HG02642 (cell line): ENCODE data around the gene CELA2A.
"Not testable (repeated sequence)": the region's sequence is repeated elsewhere in the genome, so short reads cannot be mapped to it uniquely, and the experiment has no call there.

ENCODE experiments used
- ATAC-seq: cut with Tn5 transposase; IDR thresholded peaks from one replicate; pipeline ENCODE4 v1.9.1; 2021; ENCODE audit warnings: mild to moderate bottlenecking; ENCODE audit not compliant: unreplicated experiment, poor library complexity

Gene CELA2A

DNA sequence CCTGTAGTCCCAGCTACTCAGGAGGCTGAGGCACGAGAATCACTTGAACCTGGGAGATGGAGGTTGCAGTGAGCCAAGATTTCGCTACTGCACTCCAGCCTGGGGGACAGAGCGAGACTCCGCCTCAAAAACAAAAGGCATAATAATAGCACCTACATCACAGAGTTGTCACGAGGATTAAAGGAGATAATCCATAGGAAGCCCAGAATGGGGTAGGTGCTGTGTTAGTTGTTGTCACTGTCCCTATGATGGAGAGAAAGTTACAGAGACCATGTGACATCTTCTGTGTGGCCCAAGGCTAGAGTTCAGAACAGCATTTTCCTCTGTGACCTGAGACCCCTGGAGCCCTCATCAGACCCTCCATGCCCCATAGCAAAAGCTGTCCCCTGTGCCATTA, 7.4 kb downstream of the CELA2A start:
- not testable (repeated sequence) for ATAC-seq

DNA sequence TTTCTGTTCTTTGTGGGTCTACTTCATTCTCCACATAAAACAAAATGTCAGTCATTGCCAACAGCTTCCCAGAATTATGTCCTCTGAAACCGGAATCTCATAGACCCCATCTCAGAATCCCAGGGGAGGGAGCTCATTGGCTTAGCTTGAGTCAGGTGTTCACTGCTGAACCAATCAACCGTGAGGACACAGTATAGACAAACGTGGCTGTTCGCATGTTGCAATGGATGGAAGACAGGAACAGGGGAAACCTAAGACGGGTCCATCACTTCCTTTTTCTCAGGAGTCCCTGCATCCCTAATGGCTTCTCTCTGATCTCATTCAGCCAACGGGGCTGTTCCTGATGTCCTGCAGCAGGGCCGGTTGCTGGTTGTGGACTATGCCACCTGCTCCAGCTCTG, 9.1 kb downstream of the CELA2A start:
- no peak for ATAC-seq

DNA sequence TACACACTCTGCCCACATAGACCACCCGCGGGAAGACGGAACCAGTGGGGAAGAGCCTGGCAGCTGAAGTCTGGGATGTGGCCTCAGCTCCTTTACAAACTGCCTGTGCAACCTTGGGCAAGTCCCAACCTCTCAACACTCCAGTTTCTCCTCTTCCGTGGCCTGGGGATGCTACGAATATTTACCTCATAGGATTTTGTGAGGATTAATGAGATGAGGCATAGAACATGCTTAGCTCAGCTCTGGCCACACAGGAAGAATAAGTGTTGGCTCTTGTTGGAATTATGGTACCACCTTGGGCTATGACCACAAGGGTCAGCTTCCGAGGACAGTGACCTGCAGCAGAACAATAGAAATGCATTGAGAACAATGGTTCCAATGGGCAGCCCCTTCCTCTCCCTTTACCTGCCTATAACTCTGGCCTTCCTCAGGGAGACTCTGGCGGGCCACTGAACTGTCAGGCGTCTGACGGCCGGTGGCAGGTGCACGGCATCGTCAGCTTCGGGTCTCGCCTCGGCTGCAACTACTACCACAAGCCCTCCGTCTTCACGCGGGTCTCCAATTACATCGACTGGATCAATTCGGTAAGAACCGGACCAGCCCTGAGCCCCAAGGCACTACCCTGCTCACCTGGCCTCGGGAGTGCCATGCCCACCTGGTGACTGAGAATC, 10.6 kb downstream of the CELA2A start:
- ATAC-seq: not testable (repeated sequence)

DNA sequence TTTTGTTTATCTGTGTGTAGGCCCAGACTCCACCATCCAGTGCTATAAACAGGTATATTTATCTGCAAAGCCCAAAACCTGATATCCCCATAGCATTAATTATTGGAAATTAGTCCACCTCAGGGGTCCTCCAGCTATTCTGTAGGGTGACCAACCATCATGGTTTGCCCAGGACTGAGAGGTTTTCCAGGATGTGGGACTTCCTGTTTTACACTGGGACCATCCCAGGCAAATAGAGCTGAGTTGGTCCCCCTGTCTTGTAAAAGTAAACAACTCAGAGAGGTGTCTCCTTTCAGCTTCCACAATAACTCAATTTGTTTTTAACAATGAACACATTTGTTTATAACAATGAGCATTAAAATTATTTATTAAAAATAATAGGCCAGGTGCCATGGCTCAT, 11.6 kb downstream of the CELA2A start:
- no peak for ATAC-seq

DNA sequence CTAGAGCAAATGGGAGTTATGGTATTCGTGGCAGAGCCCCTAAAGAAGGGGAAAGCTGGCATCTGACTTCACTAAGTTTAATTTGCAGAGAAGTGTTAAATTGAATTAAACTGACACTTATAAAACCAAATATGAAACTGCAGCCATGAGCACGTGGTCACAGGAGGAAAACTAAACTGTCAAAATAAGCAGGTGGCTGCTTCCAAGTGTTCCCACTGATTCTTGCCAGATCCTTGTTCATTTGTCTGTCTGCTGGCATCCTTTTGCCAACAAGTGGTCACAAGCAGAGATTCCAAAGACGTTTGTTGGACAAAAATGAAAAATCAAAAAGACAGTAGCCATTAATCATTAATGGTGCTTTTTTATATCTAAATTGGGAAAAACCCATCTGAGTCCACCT, 12.8 kb downstream of the CELA2A start:
- no peak for ATAC-seq

DNA sequence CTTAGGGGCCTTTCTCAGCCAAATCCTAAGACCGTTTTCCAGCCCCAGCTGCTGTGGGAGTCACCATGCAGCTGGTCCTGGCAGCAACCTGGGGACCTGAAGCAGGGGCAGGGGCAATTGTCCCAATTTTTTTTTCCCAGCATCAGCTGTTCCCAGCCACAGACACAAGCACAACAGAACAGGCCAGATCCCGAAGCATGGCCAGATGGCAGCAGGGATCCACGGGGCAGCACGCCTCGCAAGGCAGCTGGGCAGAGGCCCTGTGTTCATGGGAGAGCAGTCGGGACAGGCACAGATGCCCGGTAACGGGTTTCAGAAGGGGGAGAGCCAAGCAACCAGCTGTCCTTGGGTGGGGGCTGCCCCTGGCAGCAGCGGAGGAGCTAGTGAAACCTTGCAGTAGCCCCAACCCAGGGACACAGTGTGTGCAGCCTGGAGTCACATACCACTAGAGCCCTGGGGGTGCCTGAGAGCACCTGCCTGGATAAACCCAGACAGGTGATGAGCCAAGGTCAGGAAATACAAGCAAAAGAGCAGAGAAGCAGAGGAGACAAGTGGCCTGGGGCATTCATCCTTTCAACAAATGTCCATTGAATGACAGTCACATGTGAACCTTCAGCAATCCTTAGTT, 13.4 kb downstream of the CELA2A start:
- not testable (repeated sequence) for ATAC-seq

DNA sequence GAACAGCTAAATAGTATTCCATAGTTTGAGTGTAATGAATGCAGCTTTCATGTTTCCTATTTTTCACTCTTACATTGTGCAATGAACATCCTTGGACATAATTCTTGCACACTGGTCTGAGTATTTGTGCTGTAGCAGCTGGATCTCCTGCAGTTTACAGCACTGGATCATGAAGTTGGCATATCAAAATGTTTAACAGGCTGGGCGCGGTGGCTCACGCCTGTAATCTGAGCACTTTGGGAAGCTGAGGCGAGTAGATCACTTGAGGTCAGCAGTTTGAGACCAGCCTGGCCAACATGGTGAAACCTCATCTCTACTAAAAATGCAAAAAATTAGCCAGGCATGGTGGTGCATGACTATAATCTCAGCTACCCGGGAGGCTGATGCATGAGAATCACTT, 14.5 kb downstream of the CELA2A start:
- not testable (repeated sequence) for ATAC-seq

DNA sequence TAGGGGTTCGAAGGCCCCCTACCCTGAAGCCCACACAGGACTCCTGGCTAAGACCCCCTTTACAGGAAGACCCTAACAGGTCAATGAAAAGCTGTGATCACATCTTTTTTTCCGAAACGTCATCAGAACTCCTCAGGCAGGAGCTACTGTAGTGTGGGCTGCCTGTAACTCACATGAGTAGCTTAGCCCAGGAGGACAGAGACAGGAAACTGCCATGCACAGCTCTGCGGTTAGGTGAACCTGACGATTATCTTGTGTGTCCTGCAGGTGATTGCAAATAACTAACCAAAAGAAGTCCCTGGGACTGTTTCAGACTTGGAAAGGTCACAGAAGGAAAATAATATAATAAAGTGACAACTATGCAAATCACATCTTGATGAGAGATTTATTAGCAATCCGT, 15.2 kb downstream of the CELA2A start:
- ATAC-seq: not testable (repeated sequence)

DNA sequence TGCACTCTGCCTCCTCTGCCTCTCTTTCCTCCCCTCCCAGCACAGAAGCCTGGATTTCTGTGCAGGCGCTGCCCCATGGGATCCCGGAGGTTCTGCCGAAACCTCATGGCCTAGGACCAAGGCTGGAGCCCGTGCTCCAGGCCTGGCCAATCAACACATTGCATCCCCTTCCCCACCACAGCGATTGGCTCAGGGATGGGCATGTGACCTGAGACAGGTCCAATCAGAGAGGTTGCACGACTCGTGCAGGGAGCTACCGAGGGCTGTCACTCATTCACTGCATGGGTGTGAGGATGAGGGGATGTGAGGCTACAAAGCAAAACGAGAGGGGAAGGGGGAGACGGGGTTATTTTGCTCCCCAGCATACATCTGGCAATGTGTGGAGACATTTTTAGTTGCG, 16.1 kb downstream of the CELA2A start:
- no peak for ATAC-seq

DNA sequence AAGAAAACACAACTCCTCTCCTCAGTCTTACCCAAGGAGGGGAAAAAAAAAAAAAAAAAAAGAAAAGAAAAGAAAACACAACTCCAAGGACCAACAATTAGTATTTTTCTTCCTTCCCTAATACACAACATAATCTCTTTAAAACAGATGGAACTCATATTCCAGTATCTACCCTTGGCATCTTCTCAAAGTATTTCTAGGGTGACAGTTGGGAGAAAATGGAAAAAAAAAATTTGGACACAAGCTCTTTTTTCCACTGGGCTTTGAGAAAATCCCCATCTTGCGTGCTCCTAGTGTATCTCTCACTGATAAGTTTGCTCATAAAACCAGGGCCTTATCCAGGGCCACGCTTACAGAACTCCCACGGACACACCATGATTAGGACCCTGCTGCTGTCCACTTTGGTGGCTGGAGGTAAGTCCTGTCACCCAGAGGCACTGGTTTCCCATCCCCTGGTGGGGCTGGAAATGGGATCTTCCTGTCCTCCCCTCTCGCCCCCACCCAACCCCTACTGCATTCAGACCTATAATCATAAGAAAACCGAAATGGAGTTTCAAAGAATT, 19.3 kb downstream of the CELA2A start, which contains the start of gene CELA2B:
Gene CELA2B, plus strand, starts transcription at position 353 of the 563 bp plus-strand sequence. Its CDS starts 22 bp downstream, at position 375.
- no peak for ATAC-seq

DNA sequence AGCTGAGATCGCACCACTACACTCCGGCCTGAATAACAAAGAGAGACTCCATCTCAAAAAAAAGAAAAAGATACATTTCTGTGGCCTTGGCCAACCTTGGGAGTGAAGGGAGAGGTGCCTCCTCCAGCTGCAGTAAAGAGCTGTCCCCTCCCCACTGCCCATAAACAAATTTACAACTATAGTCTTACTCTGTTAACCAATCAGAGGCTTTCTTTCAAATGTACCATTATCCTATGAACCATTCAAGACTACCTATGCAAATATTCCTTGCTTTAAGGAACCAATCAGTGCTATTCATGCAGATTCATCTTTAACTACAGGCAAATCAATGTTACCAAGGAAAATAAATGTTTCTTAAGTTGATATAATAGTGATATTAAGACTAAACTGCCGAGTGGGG, 20.4 kb downstream of the CELA2A start:
- no peak for ATAC-seq

DNA sequence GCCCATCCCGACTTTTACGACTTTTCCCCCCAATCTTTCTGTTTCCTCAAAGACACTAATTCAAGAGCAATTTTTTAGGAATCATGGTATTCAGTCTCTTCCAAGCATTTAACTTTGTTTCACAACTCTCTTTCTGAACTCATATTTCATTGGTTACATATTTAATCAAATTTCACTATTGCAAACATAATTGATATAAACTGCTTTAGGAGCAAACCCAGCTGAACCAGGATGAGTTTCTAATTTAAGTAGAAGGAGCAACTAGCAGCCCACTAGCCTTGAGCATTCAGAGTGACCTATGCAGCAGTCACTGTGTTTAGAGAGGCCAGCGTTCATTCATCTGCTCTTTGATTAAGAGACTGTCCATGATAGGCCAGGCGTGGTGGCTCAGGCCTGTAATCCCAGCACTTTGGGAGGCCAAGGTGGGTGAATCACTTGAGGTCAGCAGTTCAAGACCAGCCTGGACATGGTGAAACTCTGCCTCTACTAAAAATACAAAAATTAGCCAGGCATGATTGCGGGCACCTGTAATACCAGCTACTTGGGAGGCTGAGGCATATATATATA, 21.2 kb downstream of the CELA2A start:
- no peak for ATAC-seq

DNA sequence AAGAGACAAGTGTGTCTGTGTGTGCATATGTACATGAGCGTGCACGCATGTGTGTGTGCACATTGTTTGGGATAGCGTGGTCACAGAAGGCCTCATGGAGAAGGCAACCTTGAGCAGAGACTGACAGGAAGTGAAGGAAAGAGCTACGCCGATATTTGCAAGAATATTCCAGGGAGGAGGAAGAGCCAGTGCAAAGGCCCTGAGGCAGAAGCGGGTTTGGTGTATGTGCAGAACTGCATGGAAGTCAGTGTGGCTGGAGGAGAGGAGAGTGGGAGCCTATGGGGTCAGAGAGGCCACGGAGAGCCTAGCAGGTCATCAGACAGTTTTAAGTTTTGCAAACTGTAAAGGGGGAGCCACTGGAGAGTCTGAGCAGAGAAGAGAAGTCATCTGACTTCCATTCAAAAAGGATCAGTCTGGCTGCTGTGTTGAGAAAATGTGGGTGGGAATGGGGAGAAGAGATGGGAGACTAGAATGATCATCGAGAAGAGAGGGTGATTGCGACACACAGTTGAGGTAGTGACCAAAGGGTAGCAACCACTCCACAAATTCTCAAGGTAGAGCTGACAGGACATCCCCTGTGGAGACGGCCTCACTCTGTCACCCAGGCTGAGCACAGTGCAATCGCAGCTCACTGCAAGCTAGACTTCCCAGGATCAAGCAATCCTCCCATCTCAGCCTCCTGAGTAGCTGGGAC, 23.3 kb downstream of the CELA2A start:
- no peak for ATAC-seq

DNA sequence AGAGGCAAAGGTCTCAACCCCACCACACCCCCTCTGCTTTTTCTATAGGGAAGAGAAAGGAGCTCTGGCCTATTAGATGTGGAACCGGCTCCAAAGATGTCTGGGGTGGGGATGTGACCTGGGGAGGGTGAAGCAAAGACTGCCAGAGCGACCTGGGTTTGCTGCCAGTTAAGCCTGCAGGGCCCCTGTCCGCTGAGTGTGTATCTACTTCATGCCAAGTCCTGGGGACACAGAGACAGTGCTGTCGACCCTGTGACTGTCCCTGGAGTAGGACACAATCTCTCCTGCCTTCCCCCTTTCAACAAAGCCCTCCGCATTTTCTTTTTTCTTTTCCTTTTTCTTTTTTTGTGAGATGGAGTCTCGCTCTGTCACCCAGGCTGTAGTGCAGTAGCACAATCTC, 25.9 kb downstream of the CELA2A start:
- ATAC-seq: not testable (repeated sequence)

DNA sequence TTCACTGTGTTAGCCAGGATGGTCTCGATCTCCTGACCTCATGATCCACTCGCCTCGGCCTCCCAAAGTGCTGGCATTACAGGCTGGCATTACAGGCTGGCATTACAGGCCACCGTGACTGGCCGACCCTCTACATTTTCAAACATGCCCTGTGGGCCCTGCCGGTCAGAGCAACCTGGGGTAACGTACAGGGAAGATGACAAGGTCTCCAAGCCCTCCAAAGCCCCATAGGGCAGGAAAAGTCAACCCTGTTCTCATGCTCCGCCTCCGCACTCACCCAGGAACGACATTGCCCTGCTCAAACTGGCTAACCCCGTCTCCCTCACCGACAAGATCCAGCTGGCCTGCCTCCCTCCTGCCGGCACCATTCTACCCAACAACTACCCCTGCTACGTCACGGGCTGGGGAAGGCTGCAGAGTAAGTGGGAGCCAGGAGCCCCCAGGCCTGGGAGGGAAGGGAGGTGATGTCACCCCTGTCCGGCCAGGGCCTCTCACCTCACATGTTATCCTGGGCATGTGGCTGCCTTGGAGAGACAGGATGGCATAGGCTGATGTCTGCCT, 26.5 kb downstream of the CELA2A start:
- ATAC-seq: not testable (repeated sequence)

DNA sequence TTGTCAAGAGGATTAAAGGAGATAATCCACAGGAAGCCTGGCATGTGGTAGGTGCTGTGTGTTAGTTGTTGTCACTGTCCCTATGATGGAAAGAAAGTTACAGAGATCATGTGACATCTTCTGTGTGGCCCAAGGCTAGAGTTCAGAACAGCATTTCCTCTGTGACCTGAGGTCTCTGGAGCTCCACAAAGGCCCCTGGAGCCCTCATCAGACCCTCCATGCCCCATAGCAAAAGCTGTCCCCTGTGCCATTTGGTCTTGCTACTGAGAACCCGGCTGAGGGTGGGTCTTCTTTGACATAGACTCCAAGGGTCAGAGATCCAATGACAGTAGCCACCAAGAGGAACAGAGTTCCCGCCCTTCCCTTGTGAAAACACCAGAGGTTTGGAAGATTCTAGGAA, 27.4 kb downstream of the CELA2A start:
- ATAC-seq: no peak

DNA sequence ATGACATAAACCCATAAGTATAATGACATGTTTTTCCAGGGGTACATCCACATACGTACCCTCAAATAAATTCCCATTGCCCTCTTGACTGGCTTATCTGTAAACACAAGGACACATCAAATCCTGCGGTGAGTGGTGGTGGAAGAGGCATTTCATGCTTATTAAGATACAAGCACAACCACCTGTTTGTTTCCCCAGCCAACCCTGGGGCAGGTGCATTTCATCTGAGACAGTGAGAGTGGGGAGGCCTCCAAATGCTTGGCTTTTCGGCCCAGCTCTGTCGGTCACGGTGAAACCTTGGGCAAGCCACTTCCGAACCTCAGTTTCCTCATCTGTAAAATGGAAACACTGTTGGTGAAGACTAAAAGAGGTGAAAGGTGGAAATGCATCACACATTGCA, 27.9 kb downstream of the CELA2A start:
- ATAC-seq: not testable (repeated sequence)

DNA sequence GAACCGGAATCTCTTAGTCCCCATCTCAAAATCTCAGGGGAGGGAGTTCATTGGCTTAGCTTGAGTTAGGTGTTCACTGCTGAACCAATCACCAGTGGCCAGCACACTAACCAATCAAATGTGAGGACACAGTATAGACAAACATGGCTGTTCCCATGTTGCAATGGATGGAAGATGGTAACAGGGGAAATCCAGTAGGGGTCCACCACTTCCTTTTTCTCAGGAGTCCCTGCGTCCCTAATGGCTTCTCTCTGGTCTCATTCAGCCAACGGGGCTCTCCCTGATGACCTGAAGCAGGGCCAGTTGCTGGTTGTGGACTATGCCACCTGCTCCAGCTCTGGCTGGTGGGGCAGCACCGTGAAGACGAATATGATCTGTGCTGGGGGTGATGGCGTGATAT, 29.1 kb downstream of the CELA2A start:
- ATAC-seq: no peak

DNA sequence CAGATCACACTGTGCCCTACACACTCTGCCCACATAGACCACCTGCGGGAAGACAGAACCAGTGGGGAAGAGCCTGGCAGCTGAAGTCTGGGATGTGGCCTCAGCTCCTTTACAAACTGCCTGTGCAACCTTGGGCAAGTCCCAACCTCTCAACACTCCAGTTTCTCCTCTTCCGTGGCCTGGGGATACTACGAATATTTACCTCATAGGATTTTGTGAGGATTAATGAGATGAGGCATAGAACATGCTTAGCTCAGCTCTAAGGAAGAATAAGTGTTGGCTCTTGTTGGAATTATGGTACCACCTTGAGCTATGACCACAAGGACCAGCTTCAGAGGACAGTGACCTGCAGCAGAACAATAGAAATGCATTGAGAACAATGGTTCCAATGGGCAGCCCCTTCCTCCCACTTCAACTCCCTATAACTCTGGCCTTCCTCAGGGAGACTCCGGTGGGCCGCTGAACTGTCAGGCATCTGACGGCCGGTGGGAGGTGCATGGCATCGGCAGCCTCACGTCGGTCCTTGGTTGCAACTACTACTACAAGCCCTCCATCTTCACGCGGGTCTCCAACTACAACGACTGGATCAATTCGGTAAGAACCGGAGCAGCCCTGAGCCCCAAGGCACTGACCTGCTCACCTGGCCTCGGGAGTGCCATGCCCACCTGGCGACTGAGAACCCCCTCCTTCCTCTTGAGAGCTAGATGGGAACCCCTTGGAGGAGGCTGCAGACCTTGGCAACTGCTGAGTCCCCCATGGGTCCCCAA, 30.5 kb downstream of the CELA2A start:
- not testable (repeated sequence) for ATAC-seq

DNA sequence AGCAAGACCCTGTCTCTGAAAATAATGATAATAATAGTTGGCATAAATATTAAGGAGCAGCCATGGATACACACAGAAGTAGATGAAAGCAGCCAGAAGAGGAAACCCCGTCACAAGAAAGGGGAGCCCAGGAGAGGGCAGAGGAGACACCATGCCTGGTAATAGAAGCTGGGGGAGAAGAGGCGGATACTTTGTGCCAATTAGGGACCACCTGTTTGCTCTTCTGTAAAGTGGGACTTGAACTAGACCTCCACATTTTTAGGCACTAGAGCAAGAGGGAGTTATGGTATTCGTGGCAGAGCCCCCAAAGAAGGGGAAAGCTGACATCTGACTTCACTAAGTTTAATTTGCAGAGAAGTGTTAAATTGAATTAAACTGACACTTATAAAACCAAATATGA, 31.8 kb downstream of the CELA2A start:
- ATAC-seq: no peak
